ENCODE measurements around the gene CIC.

Gene CIC

DNA sequence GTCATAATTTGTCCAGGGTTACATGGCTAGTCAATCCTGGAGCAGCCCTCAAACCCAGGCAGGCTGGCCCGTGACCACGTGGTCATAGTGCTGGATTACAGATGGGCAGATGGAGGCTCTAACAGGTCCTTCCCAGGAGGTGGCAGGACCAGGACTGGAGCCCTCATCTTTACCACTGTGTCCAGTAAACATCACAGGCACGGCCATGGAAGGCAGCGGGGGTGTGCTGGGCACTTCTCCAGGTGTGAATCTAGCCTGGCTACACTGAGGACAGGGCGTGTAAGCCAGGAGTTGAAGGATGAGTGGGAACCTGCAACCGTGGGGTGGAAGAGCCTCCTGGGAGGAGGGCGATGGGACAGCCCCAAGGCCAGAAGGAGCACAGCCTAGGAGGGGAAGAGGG is 6.1 kb downstream of the CIC start:
- Mint-ChIP-seq H3K27ac (peak overlapping the region; percentile 51), H3K36me3 (ENCODE audit: low read depth) (peaks cover 57% of the 10 kb centered on the region), H3K4me3 (no peak overlapping the region), H3K9me3 (no peaks in the 10 kb centered on the region), H3K4me1 (ENCODE audit: low read depth) (peaks cover 65% of the 10 kb centered on the region), H3K27me3 (no peaks in the 10 kb centered on the region)
- DNase-seq: no peak

DNA sequence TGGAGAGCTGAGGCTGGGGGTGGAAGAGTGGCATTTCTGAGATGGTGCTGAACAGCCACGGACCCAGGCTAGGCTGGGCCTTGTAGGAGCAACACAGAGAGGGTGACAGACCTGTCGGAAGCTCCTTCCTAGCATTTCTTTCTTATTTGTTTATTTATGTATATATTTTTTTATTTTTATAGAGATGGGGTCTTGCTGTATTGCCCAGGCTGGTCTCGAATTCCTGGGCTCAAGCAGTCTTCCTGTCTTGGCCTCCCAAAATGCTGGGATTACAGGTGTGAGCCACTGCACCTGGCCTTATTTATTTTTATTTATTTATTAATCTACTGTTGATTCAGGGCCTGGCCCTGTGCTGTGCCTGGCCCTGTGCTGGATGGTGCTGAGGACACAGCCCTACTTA is 6.5 kb downstream of the CIC start:
- Mint-ChIP-seq H3K36me3 (ENCODE audit: low read depth) (peaks cover 55% of the 10 kb centered on the region), H3K4me1 (ENCODE audit: low read depth) (peaks cover 61% of the 10 kb centered on the region), H3K9me3 (no peaks in the 10 kb centered on the region), H3K4me3 (no peak overlapping the region), H3K27me3 (no peaks in the 10 kb centered on the region), H3K27ac (peak overlapping the region; percentile 80)
- DNase-seq: no peak

DNA sequence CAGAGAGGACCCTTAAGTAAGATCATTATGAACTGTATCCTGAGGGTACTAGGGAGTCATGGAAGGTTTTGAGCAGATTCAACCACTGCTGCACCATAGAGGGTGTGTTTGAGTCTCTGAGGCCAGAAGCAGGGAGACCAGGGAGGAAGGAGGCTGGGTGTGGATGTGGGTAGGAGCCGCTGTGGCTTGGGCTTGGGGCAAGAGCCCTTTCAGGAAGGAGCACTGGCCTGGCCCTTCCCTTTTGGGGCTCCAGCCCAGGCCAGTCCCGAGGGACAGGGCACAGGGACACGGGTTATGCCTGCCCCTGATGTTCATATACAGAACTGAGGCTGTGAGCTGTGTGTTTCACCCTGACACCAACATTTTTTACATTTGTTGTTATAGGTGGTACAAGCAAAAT is 7.2 kb downstream of the CIC start:
- Mint-ChIP-seq H3K9me3 (no peaks in the 10 kb centered on the region), H3K27ac (peak overlapping the region; percentile 80), H3K4me1 (ENCODE audit: low read depth) (peaks cover 55% of the 10 kb centered on the region), H3K36me3 (ENCODE audit: low read depth) (peaks cover 52% of the 10 kb centered on the region), H3K4me3 (no peak overlapping the region), H3K27me3 (no peaks in the 10 kb centered on the region)
- DNase-seq: no peak

DNA sequence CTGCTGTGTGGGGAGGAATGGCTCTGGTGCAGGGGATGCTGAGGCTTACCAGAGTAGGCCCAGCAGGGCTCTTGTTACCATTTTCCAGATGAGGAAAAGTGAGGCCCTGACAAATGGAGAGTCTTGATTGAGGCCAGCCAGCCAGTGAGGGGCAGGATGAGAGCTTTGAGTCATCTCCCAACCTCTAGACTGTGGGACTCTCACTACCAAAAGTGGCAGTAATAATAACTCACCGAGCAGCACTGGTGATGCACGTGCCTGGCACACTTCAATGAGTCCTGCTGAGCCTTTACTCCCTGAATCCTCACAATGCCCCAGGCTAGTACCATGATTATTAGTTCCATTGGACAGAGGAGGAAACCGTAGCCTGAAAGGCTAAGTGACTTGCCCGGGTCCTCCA is 7.8 kb downstream of the CIC start:
- peak overlapping the region; percentile 75 for H3K27ac Mint-ChIP-seq
- no peaks in the 10 kb centered on the region for H3K9me3 Mint-ChIP-seq
- DNase-seq: no peak
- no peak overlapping the region for H3K4me3 Mint-ChIP-seq
- peaks cover 51% of the 10 kb centered on the region for H3K4me1 Mint-ChIP-seq (ENCODE audit: low read depth)
- H3K27me3 Mint-ChIP-seq: no peaks in the 10 kb centered on the region
- H3K36me3 Mint-ChIP-seq (ENCODE audit: low read depth): peaks cover 47% of the 10 kb centered on the region

DNA sequence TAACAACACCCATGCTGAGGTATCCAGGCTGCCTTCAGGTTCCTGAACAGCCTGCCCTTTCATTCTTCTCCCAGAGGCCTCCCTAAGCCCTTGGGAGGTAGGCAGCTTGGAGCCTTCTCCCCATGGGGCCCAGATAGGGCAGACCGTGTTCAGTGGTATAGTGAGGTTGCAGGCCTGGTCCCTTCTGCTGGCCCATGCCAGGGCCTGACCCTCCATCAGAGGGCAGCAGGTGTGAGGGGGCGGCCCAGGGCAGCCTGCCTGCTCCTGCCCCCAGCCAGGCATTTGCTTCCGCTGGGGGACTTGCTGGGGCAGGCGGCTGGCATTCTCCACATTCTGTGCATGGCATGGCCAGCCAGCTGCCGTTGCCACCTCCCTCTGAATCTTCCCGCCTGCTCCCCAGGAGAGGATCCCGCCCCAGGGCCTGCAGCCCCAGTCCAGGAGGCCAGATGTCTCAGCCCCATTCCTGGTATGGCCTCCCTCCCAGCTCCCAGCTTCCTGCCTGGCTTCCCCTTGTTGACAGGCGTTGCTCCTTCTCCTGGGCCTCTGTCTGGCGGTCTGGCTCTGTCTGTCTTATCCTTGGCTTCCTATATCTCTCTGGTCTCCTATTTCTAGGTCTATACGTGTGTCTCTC is 8.9 kb downstream of the CIC start:
- Mint-ChIP-seq H3K36me3 (ENCODE audit: low read depth) (peaks cover 42% of the 10 kb centered on the region), H3K4me3 (no peak overlapping the region), H3K4me1 (ENCODE audit: low read depth) (peaks cover 51% of the 10 kb centered on the region), H3K27ac (peak overlapping the region; percentile 93), H3K9me3 (no peaks in the 10 kb centered on the region), H3K27me3 (no peaks in the 10 kb centered on the region)
- DNase-seq: no peak

DNA sequence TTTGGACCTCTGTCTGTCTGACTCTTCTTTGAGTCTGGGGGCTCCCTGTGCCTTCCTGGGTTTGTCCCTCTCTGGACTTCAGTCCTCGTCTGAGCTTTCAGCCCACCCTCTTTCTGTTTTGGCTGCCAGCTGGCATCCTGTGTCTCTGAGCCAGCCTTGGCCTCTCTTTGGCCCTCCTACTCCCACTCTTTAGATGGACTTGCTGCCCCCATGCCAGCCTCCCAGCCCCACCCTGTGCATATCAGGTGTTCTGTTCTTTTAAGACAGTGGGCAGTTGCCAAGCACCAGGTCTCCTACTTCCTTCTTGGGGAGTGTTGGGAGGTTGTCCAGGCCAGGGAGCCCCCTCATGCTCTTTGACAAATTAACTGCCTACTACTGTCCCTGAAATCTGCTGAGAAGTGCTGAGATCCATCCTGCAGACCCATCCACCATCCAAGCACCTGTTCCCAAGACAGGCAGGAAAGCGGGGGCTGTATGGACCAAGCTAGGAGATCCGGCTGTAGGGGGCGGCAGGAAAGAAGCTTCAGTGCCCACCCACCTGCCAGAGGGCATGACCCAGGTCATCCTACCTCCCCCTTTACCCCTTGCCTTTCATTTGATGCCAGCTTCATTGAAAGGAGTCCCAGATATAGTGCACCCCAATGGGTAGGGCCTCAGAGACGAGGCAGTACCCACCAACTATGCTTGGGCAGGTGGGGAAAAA is 9.6 kb downstream of the CIC start:
- Mint-ChIP-seq H3K4me1 (ENCODE audit: low read depth) (peaks cover 48% of the 10 kb centered on the region), H3K36me3 (ENCODE audit: low read depth) (peaks cover 36% of the 10 kb centered on the region), H3K4me3 (peak overlapping the region; percentile 87), H3K9me3 (no peaks in the 10 kb centered on the region), H3K27ac (peak overlapping the region; percentile 93), H3K27me3 (no peaks in the 10 kb centered on the region)
- no peak for DNase-seq

DNA sequence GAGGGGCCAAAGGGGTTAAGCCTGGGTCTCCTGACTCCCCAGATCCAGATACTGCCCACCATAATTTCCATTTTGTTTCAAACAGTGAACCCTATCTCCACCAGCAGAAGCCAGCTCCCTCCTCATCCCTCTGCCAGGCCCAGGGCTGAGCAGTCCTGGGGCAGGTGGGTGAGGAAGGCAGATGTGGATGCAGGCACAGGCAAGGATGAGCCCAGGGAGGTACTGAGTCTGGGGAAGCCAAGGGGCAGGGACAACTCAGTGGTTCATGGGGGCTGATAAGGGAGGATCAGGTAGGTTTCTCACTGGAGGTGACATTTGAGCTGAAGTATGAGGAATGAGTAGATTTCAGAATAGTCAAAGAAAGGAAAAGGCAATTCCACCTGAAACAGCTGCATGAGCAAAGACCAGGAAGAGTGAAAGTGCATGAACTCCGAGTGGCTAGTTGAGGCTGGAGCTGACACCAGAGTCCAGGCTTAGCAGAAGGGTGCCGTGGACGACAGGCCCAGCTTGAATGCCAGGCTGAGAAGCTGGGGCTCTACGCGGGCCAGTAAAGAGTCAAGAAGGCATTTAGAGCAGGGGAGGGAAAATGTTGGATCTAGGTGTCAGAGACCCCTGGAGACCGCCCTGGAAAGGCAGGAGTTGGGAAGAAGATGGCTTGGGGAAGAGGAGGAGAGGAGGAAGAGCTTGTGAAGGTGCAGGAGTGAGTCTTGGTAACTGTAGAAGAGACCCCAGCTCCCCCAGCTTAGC is 10.3 kb downstream of the CIC start:
- Mint-ChIP-seq H3K9me3 (no peaks in the 10 kb centered on the region), H3K27ac (peak overlapping the region; percentile 93), H3K36me3 (ENCODE audit: low read depth) (peaks cover 30% of the 10 kb centered on the region), H3K4me1 (ENCODE audit: low read depth) (peaks cover 47% of the 10 kb centered on the region), H3K4me3 (peak overlapping the region; percentile 87), H3K27me3 (no peaks in the 10 kb centered on the region)
- no peak for DNase-seq

DNA sequence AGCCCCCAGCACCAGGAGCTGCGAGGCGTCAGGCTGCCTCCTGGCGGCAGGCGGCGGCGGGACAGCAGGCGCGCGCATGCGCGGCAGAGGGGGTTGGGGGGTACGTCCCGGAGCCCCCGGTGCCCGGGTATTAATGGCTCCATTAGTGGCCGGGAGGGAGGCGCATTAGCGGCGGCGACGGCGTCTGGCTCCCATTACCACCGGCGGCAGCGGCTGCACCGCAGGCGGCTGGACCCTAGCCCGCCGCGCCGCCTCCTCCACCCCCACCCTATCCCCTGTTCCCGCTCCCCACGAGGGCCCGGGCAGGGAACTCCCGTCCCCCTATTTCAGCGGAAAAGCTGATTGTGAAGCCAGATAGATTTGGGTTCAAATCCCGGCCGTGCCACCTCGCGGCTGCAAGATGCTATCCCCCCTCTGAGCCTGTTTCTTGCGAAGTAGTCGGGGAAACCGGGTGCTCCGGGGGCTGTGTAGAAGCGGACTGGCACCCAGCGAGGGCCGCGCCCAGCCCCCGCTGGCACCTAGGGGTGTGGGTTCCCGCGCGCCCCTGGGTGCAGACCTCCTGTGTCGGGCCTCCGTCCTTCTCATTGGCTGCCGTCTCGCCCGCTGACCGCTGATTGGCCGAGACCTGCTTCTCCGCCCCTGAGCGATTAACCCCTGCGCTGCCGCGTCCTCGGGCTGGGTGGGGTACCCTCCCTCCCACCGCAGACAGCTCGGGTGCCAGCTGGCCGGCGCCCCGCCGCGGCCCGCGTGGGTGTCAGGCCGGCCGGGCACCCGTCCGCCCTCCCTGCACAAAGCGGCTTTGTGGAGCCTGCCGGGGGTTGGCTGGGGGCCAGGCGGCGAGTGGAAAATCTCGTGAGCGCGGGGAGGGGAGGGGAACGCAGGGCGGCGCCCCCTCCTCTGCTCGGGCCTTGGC is 11.1 kb downstream of the CIC start:
- H3K36me3 Mint-ChIP-seq (ENCODE audit: low read depth): peaks cover 25% of the 10 kb centered on the region
- H3K27ac Mint-ChIP-seq: peak overlapping the region; percentile 93
- H3K4me1 Mint-ChIP-seq (ENCODE audit: low read depth): peaks cover 44% of the 10 kb centered on the region
- H3K27me3 Mint-ChIP-seq: no peaks in the 10 kb centered on the region
- DNase-seq: peak; percentile 90
- no peaks in the 10 kb centered on the region for H3K9me3 Mint-ChIP-seq
- peak overlapping the region; percentile 87 for H3K4me3 Mint-ChIP-seq

DNA sequence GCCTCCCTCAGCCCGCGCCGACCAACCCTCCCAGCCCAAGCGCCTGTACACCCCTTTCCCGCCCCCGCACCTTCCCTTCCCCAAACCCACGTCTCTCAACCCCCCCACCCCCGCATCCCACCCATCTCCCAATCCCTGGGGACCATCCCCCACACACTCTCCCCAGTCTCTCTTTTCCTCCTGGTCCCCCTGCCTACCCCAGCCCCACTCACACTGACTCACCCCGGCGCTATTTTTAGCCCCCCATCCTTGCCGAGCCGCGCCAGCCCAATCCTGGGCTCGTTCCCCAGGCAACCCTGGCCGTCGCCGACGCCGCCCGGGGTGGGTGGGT is 11.7 kb downstream of the CIC start:
- Mint-ChIP-seq H3K27ac (peak overlapping the region; percentile 82), H3K36me3 (ENCODE audit: low read depth) (peaks cover 22% of the 10 kb centered on the region), H3K4me3 (peak overlapping the region; percentile 74), H3K27me3 (no peaks in the 10 kb centered on the region), H3K4me1 (ENCODE audit: low read depth) (peaks cover 47% of the 10 kb centered on the region), H3K9me3 (no peaks in the 10 kb centered on the region)
- DNase-seq: no peak

DNA sequence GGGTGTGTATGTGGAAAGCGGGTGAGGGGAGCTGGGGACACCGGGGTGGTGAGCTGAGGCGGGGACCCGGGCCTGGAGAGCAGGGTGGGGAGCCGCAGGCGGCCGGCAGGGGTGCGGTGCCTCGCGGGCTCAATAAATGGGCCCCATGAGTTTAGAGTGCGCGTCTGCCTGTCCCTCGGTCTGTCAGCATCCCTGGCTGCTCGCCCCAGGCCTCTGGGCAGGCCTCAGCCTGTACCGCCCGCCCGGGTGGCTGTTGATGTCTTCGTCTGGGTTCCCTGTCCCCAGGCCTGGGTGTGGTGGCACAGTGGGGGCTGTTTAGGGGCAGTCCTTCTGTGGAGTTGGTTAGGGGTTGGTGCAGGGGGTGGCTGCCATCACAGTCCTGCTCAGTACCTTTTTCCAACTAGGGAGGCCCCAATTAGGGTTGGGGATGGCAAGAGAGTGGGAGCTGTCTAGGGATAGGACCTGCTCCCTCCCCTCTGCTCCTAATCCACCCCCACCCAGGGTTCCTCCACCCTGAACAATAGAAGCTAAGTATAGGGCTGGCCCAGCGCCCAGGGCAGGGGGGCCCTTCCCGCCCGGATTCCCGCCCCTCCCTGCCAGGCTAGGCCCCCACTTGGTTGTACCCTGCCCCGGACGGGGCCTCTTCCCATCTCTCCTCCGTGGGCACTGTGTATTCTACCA is 12.2 kb downstream of the CIC start:
- H3K36me3 Mint-ChIP-seq (ENCODE audit: low read depth): peaks cover 22% of the 10 kb centered on the region
- no peaks in the 10 kb centered on the region for H3K9me3 Mint-ChIP-seq
- no peaks in the 10 kb centered on the region for H3K27me3 Mint-ChIP-seq
- H3K27ac Mint-ChIP-seq: peak overlapping the region; percentile 82
- peaks cover 47% of the 10 kb centered on the region for H3K4me1 Mint-ChIP-seq (ENCODE audit: low read depth)
- DNase-seq: peak; percentile 61
- peak overlapping the region; percentile 74 for H3K4me3 Mint-ChIP-seq

DNA sequence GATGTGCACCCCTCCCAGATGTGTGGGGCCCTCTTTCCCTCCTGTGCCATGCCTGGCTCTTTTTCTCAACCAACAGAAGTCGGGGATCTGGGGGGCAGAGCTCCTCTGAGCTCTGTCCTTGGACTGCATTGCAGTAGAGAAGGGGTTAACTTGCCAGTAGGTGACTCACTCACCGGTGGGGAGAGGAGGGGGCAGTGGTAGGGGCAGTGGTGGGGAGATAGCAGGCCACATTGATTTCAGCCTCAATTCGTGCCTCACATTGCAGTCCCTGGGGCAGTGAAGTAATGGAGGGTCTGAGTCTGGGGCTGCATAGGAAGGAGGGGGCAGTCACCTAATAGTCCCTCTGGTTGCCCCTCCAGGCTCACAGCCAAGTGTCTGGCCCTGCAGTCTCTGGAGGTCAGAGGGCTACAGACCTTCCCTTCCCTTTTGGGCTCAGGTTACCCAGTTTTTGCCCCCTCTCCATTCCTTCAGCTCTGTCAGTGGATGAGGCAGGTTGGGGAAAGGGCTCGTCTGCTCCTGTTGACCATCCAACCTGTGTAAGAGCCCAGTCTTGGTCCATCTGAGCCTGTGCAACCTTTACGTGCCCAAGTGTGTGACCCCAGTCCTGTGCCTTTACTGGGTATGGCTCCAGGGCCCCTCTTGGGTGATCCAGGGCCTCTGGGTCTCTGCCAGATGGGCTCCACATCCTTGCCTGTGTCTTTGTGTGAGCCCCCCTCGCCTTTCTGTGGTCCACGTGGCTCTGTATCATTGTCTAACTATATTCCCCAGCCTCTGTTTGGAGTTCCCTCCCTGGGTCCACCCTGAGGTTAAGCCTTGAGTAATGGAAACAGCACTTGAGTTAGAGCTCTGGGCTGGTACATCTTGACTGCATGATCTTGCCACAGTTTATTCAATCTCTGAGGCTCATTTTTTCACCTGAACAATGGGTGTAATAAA is 13.0 kb downstream of the CIC start:
- Mint-ChIP-seq H3K27ac (no peak overlapping the region), H3K4me3 (peak overlapping the region; percentile 74), H3K27me3 (no peaks in the 10 kb centered on the region), H3K36me3 (ENCODE audit: low read depth) (peaks cover 27% of the 10 kb centered on the region), H3K9me3 (no peaks in the 10 kb centered on the region), H3K4me1 (ENCODE audit: low read depth) (peaks cover 40% of the 10 kb centered on the region)
- no peak for DNase-seq

DNA sequence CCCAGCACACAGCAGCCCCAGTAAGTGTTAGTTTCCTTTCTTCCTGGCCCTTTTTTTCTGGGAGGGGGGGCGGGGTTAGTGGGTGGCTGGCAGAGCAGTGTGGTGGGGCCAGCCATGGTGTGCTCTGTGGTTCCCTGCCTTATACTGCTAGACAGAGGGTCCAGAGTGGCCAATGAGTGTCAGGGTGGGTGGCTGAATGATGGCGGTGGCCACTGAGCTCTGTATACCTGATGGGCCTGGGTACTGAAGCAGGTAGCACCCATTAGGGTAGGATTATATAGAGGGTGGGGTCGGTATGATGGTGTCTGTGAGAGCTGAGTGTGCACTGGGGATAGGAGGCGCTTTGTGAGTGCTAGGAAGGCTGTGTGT is 13.8 kb downstream of the CIC start:
- H3K27ac Mint-ChIP-seq: no peak overlapping the region
- DNase-seq: no peak
- no peaks in the 10 kb centered on the region for H3K27me3 Mint-ChIP-seq
- peaks cover 30% of the 10 kb centered on the region for H3K36me3 Mint-ChIP-seq (ENCODE audit: low read depth)
- H3K9me3 Mint-ChIP-seq: no peaks in the 10 kb centered on the region
- peak overlapping the region; percentile 74 for H3K4me3 Mint-ChIP-seq
- H3K4me1 Mint-ChIP-seq (ENCODE audit: low read depth): peaks cover 35% of the 10 kb centered on the region

Data from activated T-cell treated with anti-CD3 and anti-CD28 coated beads, Interleukin-2, amount 50 U/mL, for 24 hours (primary cell).